BLaER1 treated with 17β-estradiol and CSF1 and Interleukin-3, amounts not matched to agents 10 nM and 100 nM (cell line): ENCODE results near the gene VIPR2.

Source experiments
- H3K27ac ChIP-seq, 11 experiments: shearing (Covaris generic); formaldehyde crosslinking; 2 replicates each; pipeline ENCODE4 v1.8.1; 2022
- H3K27me3 ChIP-seq, 11 experiments: shearing (Covaris generic); formaldehyde crosslinking; 2 replicates each; pipeline ENCODE4 v1.8.1; 2022
- H3K36me3 ChIP-seq, 11 experiments: shearing (Covaris generic); formaldehyde crosslinking; 2 replicates each; pipeline ENCODE4 v1.8.1; 2022
- H3K4me1 ChIP-seq, 10 experiments: shearing (Covaris generic); formaldehyde crosslinking; 2 replicates each; pipeline ENCODE4 v1.8.1; 2022
- H3K4me2 ChIP-seq, 11 experiments: shearing (Covaris generic); formaldehyde crosslinking; 2 replicates each; pipeline ENCODE4 v1.8.1; 2022
- H3K4me3 ChIP-seq, 10 experiments: shearing (Covaris generic); formaldehyde crosslinking; 2 replicates each; pipeline ENCODE4 v1.8.1; 2022
- H3K9ac ChIP-seq, 11 experiments: shearing (Covaris generic); formaldehyde crosslinking; 2 replicates each; pipeline ENCODE4 v1.8.1; 2022
- H3K9me3 ChIP-seq, 11 experiments: shearing (Covaris generic); formaldehyde crosslinking; replicated peaks in 1 of 11; 2 replicates each; pipeline ENCODE4 v1.8.1; 2022
- H4K20me1 ChIP-seq, 11 experiments: shearing (Covaris generic); formaldehyde crosslinking; 2 replicates each; pipeline ENCODE4 v1.8.1; 2022
- Cebpa-rat ChIP-seq, 11 experiments: shearing (Covaris generic); IDR thresholded peaks; 2 replicates each; pipeline ENCODE4 v1.8.1; 2022

The VIPR2 gene

GRCh38 chr7:159121068-159121467, 23.6 kb downstream of the VIPR2 start:
- Histone ChIP-seq H3K4me1 (peaks cover 0 to 19% (median 12%) of the 10 kb centered on the region in 10 experiments; a peak in 16 of 20 replicates), H4K20me1 (peaks cover 0 to 4% (median 0%) of the 10 kb centered on the region in 11 experiments; a peak in 1 of 22 replicates), H3K4me3 (no peak overlapping the region), H3K4me2 (no peak overlapping the region), H3K9me3 (no peaks in the 10 kb centered on the region; a peak in 1 of 22 replicates), H3K9ac (no peak overlapping the region), H3K27ac (no peak overlapping the region), H3K27me3 (no peaks in the 10 kb centered on the region), H3K36me3 (no peaks in the 10 kb centered on the region)
- TF ChIP-seq Cebpa-rat (IDR thresholded peaks at IDR 0.05): no peak

- no peak overlapping the region for H3K4me2 ChIP-seq
- H3K27ac ChIP-seq: no peak overlapping the region
- peaks cover 0 to 24% (median 15%) of the 10 kb centered on the region in 10 experiments; a peak in 16 of 20 replicates for H3K4me1 ChIP-seq
- H3K27me3 ChIP-seq: no peaks in the 10 kb centered on the region
- no peaks in the 10 kb centered on the region for H3K36me3 ChIP-seq
- no peak overlapping the region for H3K4me3 ChIP-seq
- H4K20me1 ChIP-seq: peaks cover 0 to 4% (median 0%) of the 10 kb centered on the region in 11 experiments; a peak in 1 of 22 replicates
- H3K9ac ChIP-seq: no peak overlapping the region
- no peaks in the 10 kb centered on the region; a peak in 1 of 22 replicates for H3K9me3 ChIP-seq
- TF ChIP-seq Cebpa-rat (IDR thresholded peaks at IDR 0.05): no peak
Measured at GRCh38 chr7:159120540-159120919, 24.1 kb downstream of the VIPR2 start.

GRCh38 chr7:159119851-159120539, 24.7 kb downstream of the VIPR2 start:
- no peaks in the 10 kb centered on the region; a peak in 1 of 22 replicates for H3K9me3 ChIP-seq
- H3K27ac ChIP-seq: no peak overlapping the region
- H4K20me1 ChIP-seq: peaks cover 0 to 4% (median 0%) of the 10 kb centered on the region in 11 experiments; a peak in 1 of 22 replicates
- H3K9ac ChIP-seq: no peak overlapping the region
- no peak overlapping the region for H3K4me3 ChIP-seq
- H3K4me2 ChIP-seq: no peak overlapping the region
- H3K4me1 ChIP-seq: peaks cover 0 to 26% (median 15%) of the 10 kb centered on the region in 10 experiments; a peak in 16 of 20 replicates
- no peak for TF ChIP-seq Cebpa-rat (IDR thresholded peaks at IDR 0.05)
- H3K36me3 ChIP-seq: no peaks in the 10 kb centered on the region
- H3K27me3 ChIP-seq: no peaks in the 10 kb centered on the region

GRCh38 chr7:159119026-159119741, 25.5 kb downstream of the VIPR2 start:
- no peaks in the 10 kb centered on the region for H3K36me3 ChIP-seq
- H3K4me2 ChIP-seq: peak overlapping the region in 3 of 11 experiments; percentile 3 to 69 (median 11); a peak in 2 of 22 replicates
- no peak overlapping the region for H3K4me3 ChIP-seq
- H3K9me3 ChIP-seq: no peaks in the 10 kb centered on the region; a peak in 1 of 22 replicates
- H3K27ac ChIP-seq: no peak overlapping the region
- no peak overlapping the region for H3K9ac ChIP-seq
- H3K27me3 ChIP-seq: no peaks in the 10 kb centered on the region
- TF ChIP-seq Cebpa-rat (IDR thresholded peaks at IDR 0.05): no peak
- peaks cover 0 to 27% (median 15%) of the 10 kb centered on the region in 10 experiments; a peak in 16 of 20 replicates for H3K4me1 ChIP-seq
- H4K20me1 ChIP-seq: peaks cover 0 to 4% (median 0%) of the 10 kb centered on the region in 11 experiments; a peak in 1 of 22 replicates

GRCh38 chr7:159118623-159119022, 26.0 kb downstream of the VIPR2 start:
- Histone ChIP-seq H3K9me3 (no peaks in the 10 kb centered on the region; a peak in 1 of 22 replicates), H3K4me3 (no peak overlapping the region), H4K20me1 (peaks cover 0 to 4% (median 0%) of the 10 kb centered on the region in 11 experiments; a peak in 1 of 22 replicates), H3K27me3 (no peaks in the 10 kb centered on the region), H3K36me3 (no peaks in the 10 kb centered on the region), H3K27ac (no peak overlapping the region), H3K4me2 (peak overlapping the region in 6 of 11 experiments; percentile 54 to 74 (median 66); a peak in 7 of 22 replicates), H3K9ac (no peak overlapping the region), H3K4me1 (peaks cover 0 to 27% (median 15%) of the 10 kb centered on the region in 10 experiments; a peak in 16 of 20 replicates)
- TF ChIP-seq Cebpa-rat (IDR thresholded peaks at IDR 0.05): no peak

- 0 out of 22 replicates have a peak, but pooled peaks cover 0 to under 1% (median 0%) of the 10 kb centered on the region in 11 experiments for H3K27me3 ChIP-seq
Measured at GRCh38 chr7:159118197-159118595, 26.5 kb downstream of the VIPR2 start.

GRCh38 chr7:159117366-159118196, 27.1 kb downstream of the VIPR2 start:
- peaks cover 0 to 37% (median 22%) of the 10 kb centered on the region in 10 experiments; a peak in 16 of 20 replicates for H3K4me1 ChIP-seq
- no peaks in the 10 kb centered on the region for H3K36me3 ChIP-seq
- H3K9me3 ChIP-seq: no peaks in the 10 kb centered on the region
- H3K4me3 ChIP-seq: no peak overlapping the region
- peaks cover 0 to 4% (median 0%) of the 10 kb centered on the region in 11 experiments; a peak in 1 of 22 replicates for H4K20me1 ChIP-seq
- H3K9ac ChIP-seq: no peak overlapping the region
- peak overlapping the region; percentile 21 to 74 (median 64) for H3K4me2 ChIP-seq
- H3K27me3 ChIP-seq: 0 out of 22 replicates have a peak, but pooled peaks cover 0 to 5% (median 0%) of the 10 kb centered on the region in 11 experiments
- H3K27ac ChIP-seq: no peak overlapping the region
- no peak for TF ChIP-seq Cebpa-rat (IDR thresholded peaks at IDR 0.05)

More at GRCh38 chr7:159118197-159118595, 26.5 kb downstream of the VIPR2 start:
- Histone ChIP-seq H4K20me1 (peaks cover 0 to 4% (median 0%) of the 10 kb centered on the region in 11 experiments; a peak in 1 of 22 replicates), H3K36me3 (no peaks in the 10 kb centered on the region), H3K27ac (no peak overlapping the region), H3K4me2 (peak overlapping the region; percentile 21 to 74 (median 64)), H3K9ac (no peak overlapping the region), H3K9me3 (no peaks in the 10 kb centered on the region), H3K4me1 (peaks cover 0 to 31% (median 18%) of the 10 kb centered on the region in 10 experiments; a peak in 16 of 20 replicates), H3K4me3 (no peak overlapping the region)
- TF ChIP-seq Cebpa-rat (IDR thresholded peaks at IDR 0.05): no peak

GRCh38 chr7:159116581-159117339, 27.9 kb downstream of the VIPR2 start:
- Histone ChIP-seq H3K27me3 (0 out of 22 replicates have a peak, but pooled peaks cover 0 to 5% (median 0%) of the 10 kb centered on the region in 11 experiments), H3K4me3 (no peak overlapping the region), H3K4me1 (peaks cover 0 to 40% (median 22%) of the 10 kb centered on the region in 10 experiments; a peak in 16 of 20 replicates), H3K9me3 (no peaks in the 10 kb centered on the region), H3K36me3 (no peaks in the 10 kb centered on the region), H3K4me2 (peak overlapping the region in 4 of 11 experiments; percentile 54 to 74 (median 66); a peak in 8 of 22 replicates), H3K9ac (no peak overlapping the region), H4K20me1 (peaks cover 0 to 4% (median 0%) of the 10 kb centered on the region in 11 experiments; a peak in 1 of 22 replicates), H3K27ac (no peak overlapping the region)
- no peak for TF ChIP-seq Cebpa-rat (IDR thresholded peaks at IDR 0.05)
